Hepatic stellate cell (primary cell): ENCODE data around the gene SPDEF.

Experiments used
- DNase-seq: peaks from one replicate; pipeline ENCODE4 v3.0.0; 2011; ENCODE audit warnings: low spot score

SPDEF gene

DNA sequence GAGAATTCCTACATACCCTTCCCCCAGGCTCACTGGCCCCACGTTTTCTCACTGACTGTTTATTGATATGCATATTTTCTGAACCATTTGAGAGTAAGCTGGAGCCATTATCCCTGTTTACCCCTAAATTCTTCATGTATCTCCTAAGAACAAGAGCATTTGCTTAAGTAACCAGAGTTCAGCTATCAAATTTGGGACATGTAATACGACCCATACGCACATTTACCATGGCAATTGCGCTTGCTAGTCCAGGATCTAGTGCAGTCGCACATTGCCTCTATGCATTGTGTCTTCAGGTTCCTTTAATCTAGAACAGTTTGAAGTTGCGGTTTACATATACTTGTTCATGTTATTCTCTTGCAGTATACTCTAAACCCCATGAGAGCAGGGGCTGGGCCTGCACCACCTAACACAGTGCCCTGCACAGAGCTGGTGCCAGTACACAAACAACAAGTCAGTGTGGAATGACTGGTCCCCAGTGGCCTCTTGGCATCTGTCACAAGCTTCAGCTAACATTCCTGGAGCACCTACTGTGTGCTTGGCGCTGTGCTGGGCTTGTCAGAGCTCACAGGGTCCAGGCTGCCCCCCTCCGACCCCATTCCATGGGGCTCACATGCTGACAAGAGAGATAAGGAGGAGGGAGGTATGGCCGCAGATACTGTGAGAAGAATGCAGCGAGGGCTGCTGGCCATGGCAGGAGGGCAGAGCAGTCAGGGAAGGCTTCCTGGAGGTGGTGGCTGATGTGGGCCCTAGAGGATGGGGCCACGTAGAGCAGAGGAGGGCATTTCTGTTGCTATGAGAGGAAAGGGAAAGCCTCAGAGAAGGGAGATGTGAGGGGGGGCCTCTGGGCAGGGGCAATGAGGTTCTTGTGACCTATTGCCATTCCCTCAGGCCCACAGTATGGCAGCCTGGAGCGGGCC lies 28.1 kb downstream of the SPDEF start:
- DNase-seq = no peak

GRCh38 chr6:34526992-34527728 lies 29.0 kb downstream of the SPDEF start:
- peak; percentile 97 for DNase-seq

DNA sequence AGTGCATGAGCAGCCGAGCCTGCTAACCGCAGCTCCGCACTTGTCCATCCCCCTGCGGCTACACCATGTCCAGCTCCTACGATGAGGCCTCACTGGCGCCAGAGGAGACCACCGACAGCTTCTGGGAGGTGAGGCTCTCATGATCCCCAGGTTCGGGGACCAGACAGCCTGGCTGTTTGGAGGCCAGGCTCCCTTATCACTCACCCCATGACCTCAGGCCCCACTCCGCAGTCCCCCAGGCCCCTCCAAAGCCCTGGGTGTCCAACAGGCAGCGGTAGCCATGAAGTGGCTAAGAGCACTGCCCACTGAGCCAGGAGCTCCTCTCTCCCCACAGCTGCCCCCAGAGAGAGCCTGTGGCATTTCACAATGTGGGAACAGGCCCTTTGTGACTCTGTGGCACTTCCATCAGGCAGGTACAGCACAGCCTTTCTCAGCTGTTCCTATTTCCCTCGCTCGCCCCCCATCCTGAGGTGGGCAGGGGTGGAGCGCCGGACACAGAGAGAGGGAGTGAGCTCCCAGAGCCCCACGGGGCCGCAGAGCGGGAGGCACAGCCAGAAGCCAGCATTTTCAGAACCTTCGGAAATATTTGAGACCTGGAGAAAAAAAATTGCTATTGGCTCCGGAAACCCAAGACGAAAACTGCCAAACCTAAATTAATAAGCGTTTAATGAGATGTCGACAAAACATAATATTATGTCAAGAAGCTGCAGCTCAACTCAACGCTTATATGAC lies 29.7 kb downstream of the SPDEF start:
- no peak for DNase-seq

- no peak for DNase-seq
Observed at GRCh38 chr6:34525431-34526175, 30.5 kb downstream of the SPDEF start.

DNA sequence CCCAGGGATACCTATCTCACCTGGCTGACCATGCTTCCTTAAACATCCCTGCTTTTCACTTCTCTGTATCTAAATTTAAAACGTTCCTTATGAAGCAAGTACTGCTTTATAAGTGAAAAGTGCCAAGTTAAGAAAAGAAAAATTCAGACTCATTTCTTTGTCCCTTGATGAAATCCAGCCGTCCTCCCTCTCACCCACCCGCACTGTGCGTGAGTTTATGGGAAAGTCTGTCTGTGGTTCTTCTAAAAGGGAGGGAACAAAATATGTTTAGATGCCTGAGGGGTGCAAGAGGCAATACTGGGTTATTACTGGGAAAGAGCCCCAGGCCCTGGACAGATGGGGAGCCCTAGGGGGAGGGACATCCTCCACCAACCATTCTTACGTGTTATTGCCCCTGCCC lies 31.2 kb downstream of the SPDEF start:
- no peak for DNase-seq

GRCh38 chr6:34524499-34524898 lies 31.6 kb downstream of the SPDEF start:
- DNase-seq = no peak

GRCh38 chr6:34523441-34524206 lies 32.5 kb downstream of the SPDEF start:
- DNase-seq = no peak

DNA sequence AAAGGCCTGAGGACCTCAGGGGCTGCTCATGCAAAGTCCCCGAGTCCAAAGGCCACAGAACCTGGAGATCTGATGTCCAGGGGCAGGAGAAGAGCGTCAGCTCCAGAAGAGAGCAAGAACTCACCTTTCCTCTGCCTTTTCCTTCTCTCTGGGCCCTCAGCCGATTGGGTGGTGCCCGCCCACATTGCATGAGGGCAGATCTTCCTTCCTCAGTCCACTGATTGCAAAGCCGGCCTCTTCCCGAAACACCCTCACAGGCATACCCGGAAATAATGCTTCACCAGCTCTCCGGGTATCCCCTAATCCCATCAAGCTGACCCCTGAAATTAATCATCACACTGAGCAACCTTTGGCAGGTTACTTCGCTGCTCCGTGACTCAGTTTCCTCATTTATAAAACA lies 33.4 kb downstream of the SPDEF start:
- DNase-seq = no peak

DNA sequence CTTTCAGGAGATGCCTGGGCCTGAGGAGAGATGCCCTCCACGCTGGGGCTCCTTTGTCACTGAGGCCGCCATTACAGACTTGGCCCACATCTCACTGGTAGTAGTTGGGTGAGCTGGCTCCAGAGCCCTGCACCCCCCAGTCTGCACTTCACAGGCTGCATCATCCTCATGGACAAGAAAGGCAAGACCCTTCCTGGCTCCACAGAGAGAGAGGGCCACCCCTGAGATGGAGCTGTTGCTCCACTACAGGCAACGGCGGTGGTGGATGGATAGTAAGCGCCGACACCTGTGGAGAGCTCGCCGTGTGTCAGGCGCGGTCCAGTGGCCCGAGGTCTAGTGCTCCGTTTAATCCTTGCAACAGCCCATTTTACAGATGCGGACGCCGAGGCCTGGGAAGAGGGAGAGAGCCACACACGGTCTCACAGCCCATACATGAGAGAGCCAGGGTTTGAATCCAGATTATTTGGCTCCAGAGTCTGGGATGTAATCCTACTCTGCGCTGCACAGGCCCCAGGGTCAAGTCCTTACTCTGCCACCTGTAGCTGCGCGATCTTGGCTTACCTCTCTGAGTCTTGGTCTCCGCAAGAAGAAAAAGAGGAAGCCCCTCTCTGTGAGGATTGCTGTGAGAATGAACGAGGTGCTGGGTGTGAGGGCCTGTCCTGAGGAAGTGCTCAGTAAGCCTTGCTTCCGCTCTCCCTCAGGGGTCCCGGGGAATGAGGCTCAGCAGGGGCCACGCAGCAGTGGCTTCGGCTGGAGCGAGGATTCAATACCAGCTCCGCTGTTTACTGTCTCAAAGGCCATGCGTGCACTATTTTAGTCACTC lies 34.5 kb downstream of the SPDEF start:
- no peak for DNase-seq

DNA sequence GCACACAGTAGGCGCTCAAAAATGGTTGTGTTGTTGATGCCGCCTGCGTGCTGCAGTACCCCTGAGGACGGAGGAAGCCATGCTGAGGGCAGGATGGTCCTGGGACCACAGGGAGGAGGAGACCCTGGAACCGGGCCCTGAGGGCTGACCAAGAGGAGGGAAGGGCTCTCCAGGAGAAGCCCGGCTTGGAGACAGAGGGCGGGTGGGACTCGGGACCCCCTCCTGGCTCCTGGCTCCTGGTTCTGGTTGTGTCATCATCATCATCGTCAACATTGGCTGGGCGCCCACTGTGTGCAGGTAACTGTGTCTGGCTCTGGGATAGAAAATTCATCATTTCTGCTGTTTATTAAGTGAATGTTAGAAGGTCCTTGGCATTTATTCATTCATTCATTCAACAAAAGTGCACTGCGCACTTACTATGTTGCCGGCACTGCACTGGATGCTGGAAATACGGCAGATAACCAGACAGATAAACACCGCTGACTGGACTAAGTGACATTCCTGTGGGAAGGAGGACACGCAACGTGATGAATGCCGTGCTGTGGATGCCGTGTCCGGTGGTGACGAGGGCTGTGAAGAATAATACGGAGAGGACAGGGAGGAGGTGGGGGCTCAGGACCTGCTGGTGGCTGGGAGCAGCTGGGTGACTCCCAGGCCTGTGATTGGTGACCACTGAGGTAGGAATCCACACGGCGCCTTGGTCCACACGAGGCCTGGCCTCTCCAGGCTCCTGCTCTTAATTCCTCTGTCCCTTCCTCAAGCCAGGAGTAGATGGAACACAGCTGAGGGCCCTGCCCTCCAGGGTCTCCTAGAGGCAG lies 35.3 kb downstream of the SPDEF start:
- no peak for DNase-seq

- no peak for DNase-seq
Observed at GRCh38 chr6:34519971-34520644, 36.0 kb downstream of the SPDEF start.

DNA sequence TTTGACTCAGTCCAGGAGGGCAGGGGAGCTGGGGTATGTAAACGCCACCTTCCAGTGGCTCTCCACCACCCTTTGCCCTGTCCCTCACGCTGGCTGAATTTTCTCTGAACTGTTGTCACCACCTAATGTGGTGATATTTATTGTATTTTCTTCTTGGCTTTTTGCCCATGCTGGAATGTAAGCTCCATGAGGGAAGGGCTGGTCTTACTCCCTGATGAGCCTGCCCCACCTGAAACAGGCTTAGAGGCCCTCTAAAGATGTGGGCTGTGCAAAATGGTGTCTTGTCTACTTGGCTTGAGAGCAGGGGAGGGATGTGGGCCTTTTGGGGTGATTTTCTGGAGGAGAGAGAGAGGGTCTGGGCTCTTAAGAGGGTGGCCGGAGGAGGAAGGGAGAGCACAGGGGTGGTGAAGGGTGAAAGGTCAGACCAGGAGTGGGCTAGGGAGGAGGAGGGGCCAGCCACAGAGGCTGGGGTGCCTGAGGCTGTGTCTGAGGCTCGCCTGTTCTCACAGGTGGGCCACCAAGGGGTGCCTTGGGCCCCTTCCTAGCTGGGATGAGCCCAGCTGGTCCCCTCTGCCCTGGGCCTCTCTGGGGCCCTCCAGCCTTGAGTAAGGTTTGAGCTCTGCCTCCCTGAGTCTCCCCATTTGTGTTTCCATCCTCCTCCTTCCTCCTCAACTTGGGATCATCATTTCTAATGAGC lies 37.3 kb downstream of the SPDEF start:
- DNase-seq = no peak

- no peak for DNase-seq
Observed at GRCh38 chr6:34517966-34518365, 38.2 kb downstream of the SPDEF start.

GRCh38 chr6:34517461-34517881 lies 38.7 kb downstream of the SPDEF start:
- DNase-seq = no peak

DNA sequence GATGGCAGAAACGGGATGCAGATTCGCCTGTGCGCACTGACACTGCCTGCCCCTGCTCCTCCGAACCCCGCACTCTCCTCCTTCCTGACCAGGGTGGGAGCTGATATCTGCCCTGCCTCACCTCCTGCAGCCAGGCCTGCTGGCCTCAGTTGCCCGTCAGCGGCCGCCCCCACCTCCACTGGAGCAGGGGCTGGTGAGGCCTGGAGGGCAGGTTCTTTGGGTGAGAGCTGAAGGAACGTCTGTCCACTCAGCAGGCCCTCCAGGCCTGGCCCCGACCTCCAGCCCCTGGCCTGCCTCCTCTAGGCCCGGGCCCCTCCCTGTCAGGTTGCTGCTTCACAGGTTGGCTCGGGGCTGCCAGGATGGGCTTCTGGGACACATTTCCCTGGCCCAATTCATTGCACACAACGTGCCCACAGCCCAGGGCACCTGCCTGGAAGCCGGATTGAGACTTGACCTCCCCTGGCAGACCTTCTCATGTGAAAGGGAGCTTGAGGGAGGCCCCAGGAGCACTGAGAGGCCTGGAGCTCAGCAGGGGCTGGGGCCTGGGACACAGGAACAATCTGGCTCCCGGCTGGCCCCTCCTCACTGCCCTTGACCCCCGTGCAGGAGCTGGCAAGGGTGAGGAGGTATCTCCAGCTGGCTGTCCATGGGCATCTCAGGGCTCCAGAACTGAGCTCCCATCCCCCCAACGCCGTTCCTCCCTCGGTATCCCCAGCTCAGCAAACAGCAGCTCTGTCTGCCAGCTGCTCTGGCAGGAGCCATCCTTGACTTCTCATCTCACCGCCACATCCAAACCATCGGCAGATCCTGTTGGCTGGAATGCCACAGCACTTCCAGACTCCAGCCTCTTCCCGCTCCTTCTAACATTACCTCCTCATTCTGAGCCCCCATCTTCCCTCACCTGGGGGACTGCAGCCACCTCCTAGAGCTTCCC lies 39.5 kb downstream of the SPDEF start:
- DNase-seq = no peak

- no peak for DNase-seq
Observed at GRCh38 chr6:34515473-34516387, 40.4 kb downstream of the SPDEF start.
